EH (cell line): ENCODE data around the gene ATP5ME.
"Not testable (repeated sequence)": the region's sequence is repeated elsewhere in the genome, so short reads cannot be mapped to it uniquely, and the experiment has no call there.

ENCODE experiments used
- DNase-seq: peaks from one replicate; pipeline ENCODE4 v3.0.0-alpha.2; 2015; ENCODE audit warnings: low read depth

Gene ATP5ME

DNA sequence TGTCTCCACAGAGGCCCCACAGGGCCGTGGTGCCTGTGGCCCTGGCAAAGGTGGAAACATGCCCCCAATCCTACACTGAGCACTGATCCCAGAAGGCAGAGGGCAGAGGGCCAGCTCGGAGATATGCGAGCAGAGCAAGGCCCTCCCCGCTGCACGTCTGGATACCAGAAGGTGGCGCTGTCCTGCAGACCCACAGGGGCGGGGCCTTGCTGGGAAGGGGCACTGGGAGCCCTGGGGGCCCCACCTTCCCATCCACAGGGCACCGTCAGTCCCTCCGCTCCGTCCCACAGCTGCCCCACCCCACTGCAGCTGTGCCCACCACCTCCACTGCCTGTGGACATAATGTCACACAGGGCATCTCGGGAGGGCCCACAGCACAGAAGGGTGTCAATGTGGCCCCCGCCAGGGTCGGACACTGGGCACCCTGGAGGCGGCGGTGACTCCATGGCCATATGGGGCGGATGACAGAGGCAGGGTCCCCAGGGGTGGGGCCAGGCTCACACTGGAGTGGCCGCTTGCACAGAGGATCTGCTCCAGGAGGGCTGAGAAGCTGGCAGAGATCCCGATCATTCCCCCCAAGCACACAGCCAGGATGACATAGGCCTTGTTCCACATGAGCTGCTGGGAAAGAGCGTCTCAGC lies 10.0 kb upstream of the ATP5ME start:
- DNase-seq, result peak; percentile 62

DNA sequence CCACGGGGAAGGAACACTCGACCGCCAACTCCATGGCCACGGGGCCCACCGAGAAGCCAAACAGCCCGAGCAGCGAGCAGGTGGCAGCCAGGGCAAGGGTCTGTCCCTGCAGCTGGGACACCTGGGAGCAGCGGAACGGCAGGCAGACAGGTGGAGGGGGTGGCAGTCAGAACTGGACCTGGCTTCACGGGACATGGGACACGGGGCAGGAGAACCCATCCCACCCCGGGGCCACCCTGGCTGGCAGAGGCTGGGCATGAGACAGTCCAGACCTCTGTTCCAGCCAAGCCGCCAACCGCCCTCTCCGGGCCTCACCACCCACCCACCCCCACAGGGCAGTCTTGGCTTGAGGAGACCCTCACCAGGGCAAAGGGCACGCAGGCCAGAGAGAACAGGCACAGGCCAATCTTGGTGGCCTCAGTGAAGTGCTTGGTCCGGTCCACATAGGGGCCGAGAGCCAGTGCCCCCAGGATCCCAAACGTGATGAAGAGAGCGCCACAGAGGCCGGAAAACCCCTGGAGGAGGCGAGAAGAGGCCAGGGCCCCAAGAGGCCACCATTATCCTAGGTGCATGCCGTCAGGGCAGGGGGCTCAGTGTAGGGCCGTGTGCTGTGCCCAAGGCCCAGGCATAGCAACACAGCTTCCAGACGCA lies 9.3 kb upstream of the ATP5ME start:
- no peak for DNase-seq

DNA sequence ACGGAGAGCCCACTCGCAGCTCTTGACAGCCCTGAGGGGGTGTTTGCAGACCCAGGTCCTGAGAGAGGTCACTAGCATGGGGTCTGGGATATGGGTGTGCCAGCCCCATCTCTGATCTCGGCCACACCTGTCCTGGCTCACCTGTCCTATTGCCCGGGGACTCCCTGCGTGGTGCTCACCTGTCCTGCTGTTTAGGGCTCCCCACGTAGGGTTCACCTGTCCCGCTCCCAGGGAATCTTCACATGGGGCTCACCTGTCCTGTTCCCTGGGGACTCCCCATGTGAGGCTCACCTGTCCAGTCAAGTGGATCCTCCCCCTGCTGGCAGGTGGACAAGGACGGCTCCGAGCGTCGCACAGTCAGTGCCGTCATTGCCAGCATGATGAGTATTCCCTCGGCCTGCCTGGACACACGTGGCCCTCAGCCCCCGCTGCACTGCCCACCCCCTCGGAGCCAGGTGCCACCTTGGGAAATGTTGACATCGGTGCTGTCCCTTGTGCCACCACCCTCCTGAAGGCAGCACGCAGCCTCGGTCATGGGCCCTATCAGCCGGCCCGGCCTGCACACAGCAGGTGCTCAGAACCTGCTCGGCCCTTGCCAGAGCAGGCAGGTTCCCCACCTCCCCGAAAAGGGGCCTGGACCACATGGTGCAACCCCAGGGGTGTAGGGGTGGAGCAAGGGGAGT lies 8.6 kb upstream of the ATP5ME start:
- no peak for DNase-seq

DNA sequence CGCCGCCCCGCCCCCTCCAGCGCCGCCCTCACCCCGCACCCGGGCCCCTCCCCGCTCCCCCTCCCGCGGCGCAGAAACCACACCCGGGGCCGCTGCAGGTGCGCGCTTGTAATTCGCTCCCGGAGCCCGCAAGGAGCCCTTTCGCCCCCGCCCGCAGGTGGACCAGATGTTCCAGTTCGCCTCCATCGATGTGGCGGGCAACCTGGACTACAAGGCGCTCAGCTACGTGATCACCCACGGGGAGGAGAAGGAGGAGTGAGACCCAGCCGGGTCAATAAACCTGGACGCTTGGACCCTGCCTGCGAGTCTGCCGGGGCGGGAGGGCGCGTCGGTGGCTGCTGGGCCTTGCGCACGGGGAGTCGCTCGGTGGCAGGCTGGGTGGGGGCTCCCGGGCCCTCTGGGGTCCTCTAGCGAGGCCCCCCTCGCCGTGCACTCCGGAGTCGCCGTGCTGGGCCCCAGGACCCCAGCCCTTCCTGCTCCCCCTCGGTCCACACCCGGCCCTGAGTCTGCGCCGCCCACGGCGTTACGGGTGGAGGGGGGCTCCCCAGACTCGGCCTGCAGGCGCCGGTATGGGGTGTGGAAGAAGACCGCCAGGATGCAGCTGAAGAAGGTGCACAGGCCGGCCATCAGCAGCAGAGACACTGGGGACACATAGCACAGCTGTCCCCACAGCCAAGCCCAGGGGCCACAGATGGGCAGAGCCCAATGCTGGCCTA lies 7.8 kb upstream of the ATP5ME start:
- DNase-seq, result no peak

DNA sequence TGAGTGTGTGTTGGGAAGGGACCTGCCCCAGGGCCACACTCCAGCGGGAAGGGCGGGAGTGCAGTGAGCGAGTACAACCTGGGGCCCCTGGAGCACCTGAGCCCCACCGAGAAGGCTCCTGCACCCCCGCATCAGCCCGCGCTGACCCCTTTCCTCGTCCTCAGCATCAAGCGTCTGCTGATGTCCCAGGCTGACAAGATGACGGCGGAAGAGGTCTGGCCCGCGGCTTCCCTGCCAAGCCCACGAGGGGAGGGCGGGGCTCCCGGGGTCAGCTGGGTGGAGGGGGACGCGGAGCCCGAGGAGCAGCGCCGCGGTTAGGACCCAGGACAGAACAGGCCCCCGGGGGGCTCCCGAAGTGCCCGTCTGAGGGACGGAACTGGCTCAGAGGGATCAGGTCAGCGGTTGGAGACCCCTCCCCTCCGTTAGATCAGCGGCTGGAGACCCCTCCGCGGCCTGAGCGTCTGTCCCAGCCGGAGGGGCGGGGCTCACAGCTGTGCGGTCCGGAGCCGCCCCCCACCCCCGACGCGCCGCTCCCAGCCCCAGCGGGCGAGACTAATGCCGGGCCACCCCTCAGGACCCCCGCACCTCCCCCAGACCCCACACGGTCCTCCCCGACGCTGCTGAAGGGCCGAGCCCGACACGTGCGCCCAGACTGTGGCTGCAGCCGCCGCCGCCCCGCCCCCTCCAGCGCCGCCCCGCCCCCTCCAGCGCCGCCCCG lies 7.0 kb upstream of the ATP5ME start:
- peak; percentile 52 for DNase-seq

DNA sequence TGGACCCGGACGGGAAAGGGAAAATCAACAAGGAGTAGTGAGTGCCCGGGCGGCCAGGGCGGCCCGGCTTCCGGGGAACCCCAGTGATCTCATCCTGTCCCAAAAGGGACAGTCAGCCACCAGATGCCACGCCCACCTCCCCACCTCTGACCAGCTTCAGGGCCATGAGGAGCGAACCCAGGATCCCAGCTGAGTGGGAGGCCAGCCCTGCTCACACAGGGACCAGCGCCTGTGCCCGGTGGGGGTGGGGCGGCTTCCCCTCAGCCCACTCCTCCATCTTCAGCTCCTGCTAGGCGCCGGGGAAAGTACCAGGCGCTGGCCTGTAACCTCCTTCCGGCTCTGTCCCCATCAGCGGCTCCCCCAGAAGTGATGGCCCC lies 6.5 kb upstream of the ATP5ME start:
- peak; percentile 50 for DNase-seq

DNA sequence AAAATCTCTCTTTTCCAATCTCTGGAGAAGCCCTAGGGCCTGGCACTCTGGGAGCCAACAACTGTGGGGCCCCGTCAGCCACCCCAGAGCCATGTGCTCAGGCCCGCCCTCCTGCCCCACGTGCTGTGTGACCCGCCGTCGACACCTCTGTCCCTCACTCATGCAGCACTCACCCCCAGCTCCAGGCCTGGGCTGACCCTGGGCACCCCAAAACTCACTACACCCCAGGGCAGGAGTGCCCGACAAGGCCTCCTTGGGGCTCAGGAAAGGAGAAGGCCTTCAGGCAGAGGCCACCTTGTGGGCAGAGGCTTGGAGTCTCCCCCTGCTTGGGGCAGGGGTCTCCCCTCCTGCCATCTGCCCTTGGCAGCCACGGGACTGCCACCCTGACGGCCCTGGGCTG lies 6.0 kb upstream of the ATP5ME start:
- DNase-seq, result no peak

DNA sequence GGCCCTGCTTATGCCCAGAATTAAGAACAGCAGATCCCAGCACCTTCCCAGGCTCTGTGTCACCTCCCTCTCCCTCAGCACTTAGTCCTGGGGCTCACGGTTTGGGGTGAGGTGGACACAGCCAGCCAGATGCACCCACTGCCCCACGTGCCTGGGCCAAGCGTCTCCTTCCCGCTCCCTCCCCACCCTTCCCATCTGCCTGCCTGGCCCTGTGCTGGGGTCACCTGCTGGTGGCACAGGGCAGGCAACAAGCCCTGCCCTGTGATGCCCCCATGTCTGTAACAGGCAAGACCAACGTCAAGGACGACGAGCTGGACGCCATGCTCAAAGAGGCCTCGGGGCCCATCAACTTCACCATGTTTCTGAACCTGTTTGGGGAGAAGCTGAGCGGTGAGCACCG lies 5.6 kb upstream of the ATP5ME start:
- DNase-seq, result no peak

DNA sequence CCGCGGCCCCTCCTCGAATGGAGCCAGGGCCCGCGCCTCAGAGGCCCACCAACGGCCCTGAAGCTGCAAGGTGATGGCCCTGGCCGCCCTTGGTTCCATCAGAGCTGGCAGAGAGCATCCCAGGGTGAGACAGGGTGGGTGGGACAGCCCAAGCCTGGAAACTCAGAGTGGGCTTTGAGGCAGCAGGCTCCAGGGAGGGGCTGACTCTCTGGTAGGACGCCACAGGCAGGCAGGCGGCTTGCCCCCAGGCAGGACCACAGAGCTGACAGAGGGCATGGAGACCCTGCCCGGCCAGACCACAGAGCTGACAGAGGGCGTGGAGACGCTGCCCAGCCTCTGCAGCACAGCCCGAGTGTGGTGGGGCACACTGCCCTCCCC lies 5.0 kb upstream of the ATP5ME start:
- DNase-seq, result no peak

DNA sequence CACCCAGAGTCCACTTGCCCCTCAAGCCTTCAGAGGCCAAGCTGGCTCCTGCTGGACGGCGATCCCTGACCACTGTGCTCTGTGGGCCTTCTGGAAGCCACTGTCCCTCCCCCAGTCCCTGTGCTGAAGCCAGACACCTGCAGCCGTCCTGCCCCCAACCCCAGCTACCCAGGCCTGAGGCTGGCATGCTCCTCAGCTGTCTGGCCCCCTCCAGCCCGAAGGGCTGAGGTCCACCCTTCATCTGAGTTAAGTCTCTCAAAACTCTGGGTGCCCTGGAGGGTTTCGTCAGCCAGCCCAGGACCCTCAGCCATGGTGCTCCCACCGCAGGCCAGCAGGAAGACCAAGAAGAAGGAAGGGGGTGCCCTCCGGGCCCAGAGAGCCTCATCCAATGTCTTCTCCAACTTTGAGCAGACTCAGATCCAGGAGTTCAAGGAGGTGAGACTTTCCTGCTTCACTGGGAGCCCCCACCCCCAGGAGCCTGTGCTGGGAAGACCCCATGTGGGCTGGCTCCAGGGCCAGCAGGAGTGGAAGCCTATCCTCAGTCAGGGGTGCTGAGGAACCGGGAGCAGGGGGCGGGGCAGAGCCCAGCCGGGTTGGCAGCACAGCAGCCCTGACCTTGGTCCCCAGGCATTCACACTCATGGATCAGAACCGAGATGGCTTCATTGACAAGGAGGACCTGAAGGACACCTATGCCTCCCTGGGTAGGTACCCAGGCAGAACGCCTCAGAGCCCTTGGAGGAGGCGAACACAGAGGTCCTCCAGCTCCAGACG lies 4.4 kb upstream of the ATP5ME start:
- DNase-seq, result no peak

DNA sequence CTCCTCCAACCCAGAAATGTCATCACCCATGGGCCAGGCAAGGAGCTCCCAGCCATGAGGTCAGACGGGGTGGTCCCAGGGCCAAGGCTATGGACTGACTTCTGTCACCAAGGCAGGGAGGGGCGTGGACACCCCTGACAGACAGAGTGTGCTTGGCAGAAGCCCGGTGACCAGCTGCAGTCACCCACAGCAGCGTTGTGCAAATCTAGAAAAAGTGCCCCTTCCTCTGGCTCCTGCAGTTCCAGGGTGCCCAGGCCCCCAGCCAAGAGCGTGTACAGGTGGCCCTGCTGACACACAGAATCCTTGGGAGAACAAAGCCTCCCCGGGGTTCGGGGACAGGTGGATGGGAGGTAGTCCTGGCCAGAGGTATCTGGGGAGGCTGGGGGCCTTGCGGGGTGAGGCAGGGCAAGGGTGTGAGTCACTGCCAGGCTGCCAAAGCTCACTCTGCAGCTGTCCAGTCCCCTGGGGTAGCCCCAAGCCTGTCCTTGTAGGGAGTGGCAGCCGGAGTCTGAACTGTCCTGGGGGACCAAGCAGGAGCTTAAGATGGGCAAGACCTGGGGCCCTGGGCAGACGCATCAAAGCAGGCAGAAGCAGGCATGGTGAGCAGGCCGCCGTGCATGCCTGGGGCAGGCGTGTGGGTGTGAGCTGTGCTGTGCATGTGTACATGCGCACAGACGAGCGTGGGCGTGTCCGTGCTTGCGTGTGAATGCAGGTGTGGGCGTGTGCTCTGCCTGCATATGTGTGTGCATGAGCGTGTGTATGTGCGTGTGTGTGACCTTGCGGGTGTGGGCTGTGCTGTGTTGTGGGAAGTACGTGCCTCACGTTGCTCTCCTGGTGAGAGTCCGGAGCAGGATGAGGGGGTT lies 3.6 kb upstream of the ATP5ME start:
- no peak for DNase-seq

DNA sequence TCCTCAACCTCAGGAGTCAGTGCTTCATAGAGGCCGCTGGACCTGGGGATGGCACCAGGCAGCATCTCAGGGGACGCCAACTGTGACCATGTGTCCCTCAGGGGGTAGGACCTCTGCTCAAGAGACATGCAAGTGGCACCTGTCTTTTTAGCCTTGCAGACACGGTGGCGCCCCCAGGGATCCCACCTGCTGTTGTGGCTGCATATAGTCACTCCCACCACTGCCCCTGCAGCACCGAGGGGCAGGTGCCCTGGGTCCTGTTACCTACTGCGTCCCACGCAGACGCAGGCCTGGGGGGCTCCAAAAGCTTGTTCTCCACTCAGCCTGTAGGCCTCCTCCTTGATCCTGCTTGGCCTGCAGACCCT lies 2.8 kb upstream of the ATP5ME start:
- DNase-seq, result no peak

DNA sequence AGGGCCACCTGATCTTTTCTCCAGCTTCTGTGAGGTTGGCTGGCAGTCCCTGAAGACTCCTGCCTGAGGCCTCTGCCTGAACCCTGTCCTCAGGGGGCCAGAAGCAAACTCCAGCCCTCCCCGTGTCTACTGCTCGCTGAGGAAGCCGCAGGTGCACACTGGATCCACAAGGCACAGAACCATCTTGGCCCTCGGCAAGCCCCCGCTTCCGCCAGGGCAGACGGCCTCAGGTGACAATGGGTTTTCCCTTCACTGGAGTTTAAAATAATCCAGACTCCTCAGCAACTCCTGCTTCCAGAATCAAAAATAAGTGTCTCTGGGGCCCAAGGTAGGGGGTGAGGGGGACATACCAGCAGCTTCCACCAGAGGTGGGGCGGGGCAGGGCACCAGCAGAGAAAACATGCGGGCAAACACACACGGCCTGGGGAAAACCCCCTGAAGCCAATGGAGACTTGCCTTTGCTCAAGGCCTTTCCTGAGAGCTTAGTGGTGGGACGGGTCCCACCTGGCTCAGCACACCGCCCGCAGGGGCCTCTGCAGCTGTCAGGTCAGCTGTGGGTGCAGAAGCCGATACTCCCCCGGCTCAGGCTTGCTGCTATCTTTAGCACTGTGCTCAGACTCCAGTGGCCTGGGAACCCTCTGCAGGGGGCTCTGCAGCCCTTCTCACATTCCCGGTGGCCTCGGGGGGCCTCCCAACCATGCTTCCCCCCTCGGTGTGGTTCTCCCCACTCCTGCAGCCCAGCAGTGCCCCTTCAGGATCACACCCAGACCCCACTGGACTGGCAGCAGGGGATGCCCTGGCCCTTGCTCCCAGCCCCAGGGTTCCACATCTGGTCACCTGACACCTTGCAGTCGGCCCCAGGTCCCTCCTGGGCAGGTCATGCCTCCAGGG lies 2.1 kb upstream of the ATP5ME start:
- no peak for DNase-seq

DNA sequence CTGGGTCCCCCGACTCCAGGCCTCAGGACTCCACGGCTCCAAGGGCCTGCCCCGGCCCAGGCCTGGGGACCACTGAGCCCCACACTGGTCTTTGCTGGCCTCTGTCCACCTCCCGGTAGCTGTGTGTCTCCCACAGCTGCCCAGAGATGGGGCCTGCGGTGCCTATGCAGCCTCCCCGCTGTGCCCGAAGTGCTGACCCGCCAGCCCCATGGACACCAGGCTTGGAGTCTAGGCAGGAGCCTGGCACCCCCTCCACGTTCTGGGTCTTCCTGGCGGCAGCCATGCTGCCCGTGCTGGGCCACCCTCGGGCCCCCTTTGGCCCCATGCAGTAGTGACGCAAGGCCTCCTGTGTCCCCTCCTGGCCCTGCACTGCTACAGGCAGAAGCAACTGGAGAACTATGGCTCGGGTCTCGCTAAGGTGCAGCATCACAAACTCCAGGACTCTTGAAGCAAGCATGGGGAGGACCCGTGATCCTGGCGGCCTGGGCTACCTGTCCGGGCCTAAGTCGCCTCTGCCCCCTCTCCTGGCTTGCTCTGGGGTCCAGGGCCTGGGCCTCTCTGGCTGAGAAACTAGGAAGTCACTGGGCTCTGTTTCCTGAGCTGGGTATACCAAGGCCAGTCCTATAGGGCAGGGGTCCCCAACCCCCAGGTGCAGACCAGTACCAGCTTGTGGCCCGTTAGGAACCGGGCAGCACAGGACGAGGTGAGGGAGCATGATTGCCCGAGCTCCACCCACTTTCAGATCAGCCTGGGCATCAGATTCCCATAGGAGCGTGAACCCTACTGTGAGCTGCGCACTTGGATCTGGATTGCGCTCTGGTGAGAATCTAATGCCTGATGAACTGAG lies 1.2 kb upstream of the ATP5ME start:
- no peak for DNase-seq

DNA sequence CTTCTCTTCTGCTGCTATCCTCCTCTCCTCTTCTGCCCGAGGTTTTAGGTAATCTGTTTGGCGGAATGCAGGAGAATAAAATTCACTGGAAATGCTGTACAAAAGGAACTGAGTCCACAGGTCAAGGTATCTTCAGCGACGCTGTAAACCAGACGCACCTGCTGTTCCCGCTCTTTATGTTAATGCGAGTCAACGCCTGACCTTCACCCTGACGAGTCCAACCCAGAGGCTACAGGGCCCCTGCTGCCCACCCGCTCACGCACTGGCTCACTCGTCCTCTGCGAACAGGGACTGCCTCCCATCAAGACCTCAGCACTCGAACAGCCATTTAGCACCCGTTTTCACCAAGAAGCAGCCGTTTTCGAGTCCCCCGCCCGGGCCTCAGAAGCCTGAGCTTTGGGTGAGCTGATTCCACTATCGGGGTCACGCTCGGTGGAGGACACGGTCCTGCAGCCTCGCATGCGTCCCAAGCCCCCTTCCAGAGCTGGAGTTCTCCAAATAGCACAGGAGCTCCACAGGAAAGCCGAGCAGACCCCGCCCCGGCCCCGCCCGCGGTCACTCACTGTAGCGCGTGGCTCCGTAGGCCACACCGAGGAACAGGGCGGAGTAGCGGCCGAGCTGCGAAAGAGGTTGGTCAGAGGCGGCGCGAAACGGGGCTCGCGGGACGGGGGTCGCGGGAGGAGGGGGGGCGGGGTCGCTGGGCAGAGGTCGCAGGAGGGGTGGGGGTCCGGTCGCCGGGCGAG lies 556 bp downstream of the ATP5ME start:
- DNase-seq, result peak; percentile 38

DNA sequence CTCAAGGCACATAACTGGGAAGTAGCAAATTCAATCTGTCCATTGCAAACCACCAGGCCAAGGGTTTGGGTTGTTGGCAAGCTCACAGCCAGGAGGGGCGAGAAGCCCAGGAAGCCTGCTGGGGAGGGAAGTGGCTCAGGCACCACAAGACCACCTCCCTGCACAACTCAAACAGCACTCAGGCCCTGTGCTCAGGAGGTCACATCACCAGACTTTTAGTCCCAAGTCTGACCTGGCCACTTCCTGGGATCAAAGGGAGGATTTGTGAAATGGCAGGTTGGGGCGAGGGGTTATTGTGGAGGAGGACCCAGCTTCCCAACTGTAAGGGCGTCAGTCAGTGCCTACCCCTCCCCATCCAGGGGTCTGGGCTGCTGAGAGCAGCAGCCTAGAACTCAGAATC lies 2.3 kb downstream of the ATP5ME start:
- no peak for DNase-seq

DNA sequence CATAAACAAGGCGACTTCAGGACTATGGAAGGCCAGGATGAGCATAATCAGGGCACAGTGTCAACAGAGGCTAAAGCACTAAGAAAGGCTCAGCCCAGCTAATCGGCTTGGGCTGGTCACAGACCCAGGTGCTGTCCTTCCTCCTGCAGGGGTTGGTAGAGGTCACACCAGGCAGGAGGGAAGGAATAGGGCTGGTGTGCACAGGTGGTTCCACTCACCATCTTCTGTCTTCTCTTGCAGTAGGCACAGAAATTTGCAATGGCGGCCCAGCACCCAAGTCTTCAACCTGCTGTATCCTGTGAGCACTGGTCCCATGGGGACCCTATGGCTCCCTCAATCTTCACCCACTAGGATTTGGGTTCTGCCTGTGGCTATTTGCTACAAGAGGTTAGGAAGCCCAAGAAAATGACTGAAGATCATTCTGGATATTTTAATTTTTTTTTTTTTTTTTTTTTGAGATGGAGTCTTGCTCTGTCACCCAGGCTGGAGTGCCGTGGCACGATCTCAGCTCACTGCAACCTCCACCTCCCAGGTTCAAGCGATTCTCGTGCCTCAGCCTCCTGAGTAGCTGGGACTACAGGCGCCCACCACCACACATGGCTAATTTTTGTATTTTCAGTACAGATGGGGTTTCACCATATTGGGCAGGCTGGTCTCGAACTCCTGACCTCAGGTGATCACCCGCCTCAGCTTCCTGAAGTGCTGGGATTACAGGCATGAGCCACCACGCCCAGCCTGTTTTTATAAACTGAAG lies 4.1 kb downstream of the ATP5ME start:
- DNase-seq, result not testable (repeated sequence)
